GM19324 (cell line): ENCODE data around the gene ANXA2R.
"Not testable (repeated sequence)": the region's sequence is repeated elsewhere in the genome, so short reads cannot be mapped to it uniquely, and the experiment has no call there.

Experiments used
- ATAC-seq: cut with Tn5 transposase; IDR thresholded peaks from one replicate; pipeline ENCODE4 v1.9.1; 2021; ENCODE audit warnings: mild to moderate bottlenecking, moderate library complexity; ENCODE audit not compliant: unreplicated experiment, low FRiP score

ANXA2R gene

GRCh38 chr5:43040287-43041098, at the start of gene ANXA2R:
ANXA2R (minus strand) TSS chr5:43040319; CDS start chr5:43040046, 273 bp downstream.
- ATAC-seq, result peak; percentile 44

GRCh38 chr5:43086118-43086908, 46.2 kb upstream of the ANXA2R start:
- not testable (repeated sequence) for ATAC-seq

DNA sequence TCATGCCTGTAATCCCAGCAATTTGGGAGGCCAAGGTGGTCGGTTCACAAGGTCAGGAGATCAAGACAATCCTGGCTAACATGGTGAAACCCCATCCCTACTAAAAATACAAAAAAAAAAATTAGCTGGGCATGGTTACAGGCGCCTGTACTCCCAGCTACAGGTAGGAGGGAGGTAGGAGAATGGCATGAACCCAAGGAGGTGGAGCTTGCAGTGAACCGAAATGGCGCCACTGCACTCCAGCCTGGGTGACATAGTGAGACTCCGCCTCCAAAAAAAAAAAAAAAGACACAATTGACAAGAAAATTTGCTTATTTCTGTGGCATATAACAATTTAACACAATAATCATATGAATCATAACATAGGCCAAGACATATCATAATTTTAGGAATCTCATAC, 45.3 kb upstream of the ANXA2R start:
- ATAC-seq, result no peak

GRCh38 chr5:43084468-43084867, 44.3 kb upstream of the ANXA2R start:
- ATAC-seq, result not testable (repeated sequence)

GRCh38 chr5:43081345-43081744, 41.2 kb upstream of the ANXA2R start:
- ATAC-seq, result not testable (repeated sequence)

DNA sequence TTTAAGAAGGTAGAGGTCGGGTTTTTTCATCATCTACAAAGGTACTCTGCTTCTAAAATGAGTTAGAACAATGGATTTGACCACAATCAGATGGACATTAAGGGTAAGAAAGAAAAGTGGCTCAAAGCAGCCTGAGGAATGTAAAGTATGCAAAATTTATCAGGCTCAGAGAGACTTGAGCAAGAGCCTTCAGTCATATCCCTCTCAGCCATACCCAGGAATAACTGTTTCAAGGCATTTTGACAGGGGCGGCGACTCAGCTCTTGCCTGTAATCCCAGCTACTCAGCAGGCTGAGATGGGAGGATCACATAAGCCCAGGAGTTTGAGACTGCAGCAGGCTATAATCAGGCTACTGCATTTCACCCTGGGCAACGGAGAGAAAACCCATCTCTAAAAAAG, 38.8 kb upstream of the ANXA2R start:
- ATAC-seq, result no peak

DNA sequence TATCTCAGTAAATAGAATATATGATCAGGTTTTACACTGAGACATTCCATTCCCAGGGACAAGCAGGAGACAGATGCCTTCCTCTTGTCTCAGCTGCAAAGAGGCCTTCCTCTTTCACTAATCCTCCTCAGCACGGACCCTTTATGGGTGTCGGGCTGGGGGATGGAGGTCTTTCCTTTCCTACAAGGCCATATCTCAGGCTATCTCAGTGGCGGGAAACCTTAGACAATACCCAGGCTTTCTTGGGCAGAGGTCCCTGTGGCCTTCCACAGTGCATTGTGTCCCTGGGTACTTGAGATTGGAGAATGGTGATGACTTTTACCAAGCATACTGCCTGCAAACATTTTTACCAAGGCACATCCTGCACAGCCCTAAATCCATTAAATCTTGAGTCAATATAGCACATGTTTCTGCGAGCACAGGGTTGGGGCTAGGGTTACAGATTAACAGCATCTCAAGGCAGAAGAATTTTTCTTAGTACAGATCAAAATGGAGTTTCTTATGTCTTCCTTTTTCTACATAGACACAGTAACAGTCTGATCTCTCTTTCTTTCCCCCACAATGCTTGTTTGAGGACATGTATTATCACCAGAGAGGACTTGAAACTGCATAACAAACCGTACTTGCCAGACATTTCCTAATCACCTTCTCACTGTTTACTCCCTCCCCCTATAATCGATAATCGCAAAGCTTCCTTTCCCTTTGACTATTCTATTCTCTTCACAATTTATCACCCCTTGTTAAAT, 37.5 kb upstream of the ANXA2R start:
- ATAC-seq, result not testable (repeated sequence)

DNA sequence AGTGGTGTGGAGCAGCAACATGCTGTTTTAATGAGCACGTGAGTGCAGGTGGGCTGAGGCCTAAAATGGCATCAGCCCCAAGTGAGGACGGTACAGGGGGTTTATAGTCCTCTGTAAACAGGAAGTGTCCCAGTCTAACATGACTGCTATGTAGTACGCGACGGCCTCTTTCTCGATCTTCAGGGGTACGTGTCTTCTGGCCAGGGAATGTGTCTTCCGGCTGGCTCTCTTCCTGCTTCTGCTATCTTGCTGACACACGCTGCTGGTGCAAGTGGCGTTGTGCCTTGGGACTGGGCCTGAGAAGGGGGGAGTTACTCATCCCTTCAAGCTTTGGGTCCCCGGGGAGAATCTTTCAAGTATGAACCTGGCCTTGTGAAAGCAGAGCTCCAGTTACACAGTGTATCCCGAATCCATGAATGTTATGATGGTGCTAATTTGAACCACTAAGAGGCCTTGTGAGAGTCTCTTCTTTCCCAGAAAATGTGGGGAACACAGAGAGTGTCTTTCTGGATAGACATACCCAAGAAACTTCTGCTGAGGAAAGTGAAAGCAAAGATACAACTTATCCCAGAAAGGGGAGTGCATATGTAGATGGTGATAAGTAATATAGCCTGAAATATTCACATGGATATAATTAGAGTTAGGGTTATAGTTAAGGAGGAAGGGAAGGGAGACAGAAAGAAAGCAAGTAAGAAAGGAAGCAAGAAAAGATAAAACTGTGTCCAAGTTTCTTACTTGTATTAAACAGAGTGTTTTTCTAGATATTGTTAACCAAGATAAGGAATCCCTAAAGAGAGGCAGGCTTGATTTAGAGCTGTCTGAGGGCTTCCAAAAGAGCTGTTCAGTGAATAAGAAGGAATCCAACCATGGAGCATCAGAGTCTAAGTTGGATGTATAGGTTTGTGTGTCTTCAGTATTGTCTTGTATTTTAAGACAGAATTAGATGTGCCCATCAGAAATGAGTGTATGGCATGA, 35.5 kb upstream of the ANXA2R start:
- ATAC-seq, result no peak

- ATAC-seq, result no peak
Observed at GRCh38 chr5:43074987-43075318, 34.8 kb upstream of the ANXA2R start.

GRCh38 chr5:43073597-43074546, 33.8 kb upstream of the ANXA2R start:
- no peak for ATAC-seq

DNA sequence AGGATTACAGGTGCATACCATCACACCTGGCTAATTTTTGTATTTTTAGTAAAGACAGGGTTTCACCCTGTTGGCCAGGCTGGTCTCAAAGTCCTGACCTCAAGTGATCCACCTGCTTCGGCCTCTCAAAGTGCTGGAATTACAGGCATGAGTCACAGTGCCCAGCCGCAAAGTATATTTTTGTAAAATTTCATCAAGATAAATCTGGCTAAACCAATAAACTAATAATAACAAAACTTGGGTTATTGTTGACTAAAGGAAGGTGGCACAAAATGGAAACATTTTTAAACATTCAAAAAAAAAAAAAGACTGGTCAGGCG, 29.2 kb upstream of the ANXA2R start:
- not testable (repeated sequence) for ATAC-seq

GRCh38 chr5:43068037-43068436, 27.9 kb upstream of the ANXA2R start:
- no peak for ATAC-seq

GRCh38 chr5:43066799-43067741, 27.0 kb upstream of the ANXA2R start:
- peak; percentile 46 for ATAC-seq

GRCh38 chr5:43065948-43066798, 26.1 kb upstream of the ANXA2R start:
- ATAC-seq, result peak; percentile 39

DNA sequence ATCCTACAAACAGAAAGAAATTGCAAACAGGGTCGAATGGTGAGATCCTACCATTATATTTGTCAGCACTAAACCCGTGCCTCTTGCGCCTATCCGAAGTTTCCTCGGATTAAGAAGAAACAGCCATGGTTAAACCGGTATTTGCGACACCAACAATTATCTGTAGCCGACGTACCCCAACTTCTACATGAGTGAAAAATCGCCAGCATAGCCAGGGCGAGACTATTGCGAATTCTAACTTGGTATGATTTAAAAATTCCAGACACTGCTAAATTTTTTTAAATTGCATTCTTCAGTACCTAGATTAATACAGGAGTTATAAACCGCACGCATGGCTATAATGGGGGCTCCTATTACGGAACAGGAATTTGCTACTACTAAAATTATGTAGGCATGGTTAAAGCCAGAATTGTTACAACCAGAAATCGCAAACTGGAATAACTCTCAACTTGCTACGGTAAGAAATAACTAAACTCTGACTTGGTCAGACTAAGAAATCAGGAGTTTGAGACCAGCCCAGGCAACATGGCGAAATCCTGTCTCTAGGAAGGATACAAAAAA, 25.3 kb upstream of the ANXA2R start:
- no peak for ATAC-seq

DNA sequence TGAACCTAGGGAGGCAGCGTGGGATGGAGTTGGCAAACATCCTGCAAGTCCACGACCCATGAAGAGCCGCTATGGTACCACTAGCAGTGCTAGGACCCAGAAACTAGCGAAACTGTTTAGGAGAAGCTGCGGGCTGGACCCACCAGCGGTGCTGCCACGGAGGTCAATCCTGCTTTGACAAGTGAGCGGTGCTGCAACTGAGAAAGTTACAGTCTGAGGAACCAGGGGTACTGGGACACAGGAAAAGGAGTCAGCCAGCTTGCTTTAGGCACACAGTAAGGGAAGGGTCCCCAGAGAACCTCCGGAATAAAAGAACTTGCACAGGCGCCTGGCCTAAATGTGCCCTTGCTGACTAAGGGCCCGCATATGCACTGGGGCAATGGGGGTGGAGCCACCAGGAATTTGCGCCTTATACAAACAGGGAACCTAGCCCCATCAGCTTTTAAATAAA, 23.6 kb upstream of the ANXA2R start:
- no peak for ATAC-seq
